ENCODE measurements around the gene PPM1H.
A peak's percentile ranks its signal among the peaks of the same experiment; 100 is the strongest.

Gene PPM1H

DNA sequence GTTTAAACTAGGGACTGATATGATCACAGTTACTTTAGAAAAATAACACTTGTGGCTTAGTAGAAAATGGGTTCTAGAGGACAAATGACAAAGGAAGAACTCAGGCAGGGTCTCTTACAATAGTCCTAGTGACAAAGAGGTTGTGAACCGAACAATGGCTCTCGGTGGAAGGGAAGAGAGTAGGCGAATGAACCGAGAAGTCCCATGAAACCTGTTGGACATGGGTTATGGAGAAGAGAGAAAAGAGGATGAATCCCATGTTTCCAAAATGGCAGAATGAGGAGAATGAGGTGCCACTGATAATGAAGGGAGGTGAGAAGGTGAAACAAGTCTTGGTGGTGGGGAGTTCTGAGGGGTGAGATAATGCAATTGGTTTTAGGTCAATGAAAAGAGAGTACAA, 94.1 kb downstream of the PPM1H start:
- Histone ChIP-seq H3K9me2 (replicated peaks; ENCODE audit: low read depth, low read length) (no peaks in the 10 kb centered on the region), H3K36me3 (ENCODE audit: insufficient read depth, low read length) (no peaks in the 10 kb centered on the region), H3K4me1 (ENCODE audit: insufficient read depth, low read length, poor library complexity, severe bottlenecking) (peaks cover 25% of the 10 kb centered on the region), H2AFZ (ENCODE audit: low read length) (no peak overlapping the region), H3K79me2 (ENCODE audit: insufficient read depth, low read length) (peaks cover 25% of the 10 kb centered on the region; the same call in 1 of the 2 replicates), H4K20me1 (ENCODE audit: insufficient read depth, low read length, poor library complexity, severe bottlenecking) (no peaks in the 10 kb centered on the region), H3K9ac (ENCODE audit: low read depth, low read length, poor library complexity, severe bottlenecking) (no peak overlapping the region), H3K4me2 (ENCODE audit: low read depth, low read length, poor library complexity, severe bottlenecking) (peak overlapping the region; percentile 3), H3K9me3 (ENCODE audit: insufficient read depth, low read depth, low read length) (no peaks in the 10 kb centered on the region), H3K27me3 (ENCODE audit: insufficient read depth, low read length, poor library complexity, severe bottlenecking) (no peaks in the 10 kb centered on the region), H3K4me3 (ENCODE audit: low read length, poor library complexity, severe bottlenecking) (no peak overlapping the region), H3F3A (ENCODE audit: low read depth) (no peaks in the 10 kb centered on the region)
- TF ChIP-seq, protein P1, sequence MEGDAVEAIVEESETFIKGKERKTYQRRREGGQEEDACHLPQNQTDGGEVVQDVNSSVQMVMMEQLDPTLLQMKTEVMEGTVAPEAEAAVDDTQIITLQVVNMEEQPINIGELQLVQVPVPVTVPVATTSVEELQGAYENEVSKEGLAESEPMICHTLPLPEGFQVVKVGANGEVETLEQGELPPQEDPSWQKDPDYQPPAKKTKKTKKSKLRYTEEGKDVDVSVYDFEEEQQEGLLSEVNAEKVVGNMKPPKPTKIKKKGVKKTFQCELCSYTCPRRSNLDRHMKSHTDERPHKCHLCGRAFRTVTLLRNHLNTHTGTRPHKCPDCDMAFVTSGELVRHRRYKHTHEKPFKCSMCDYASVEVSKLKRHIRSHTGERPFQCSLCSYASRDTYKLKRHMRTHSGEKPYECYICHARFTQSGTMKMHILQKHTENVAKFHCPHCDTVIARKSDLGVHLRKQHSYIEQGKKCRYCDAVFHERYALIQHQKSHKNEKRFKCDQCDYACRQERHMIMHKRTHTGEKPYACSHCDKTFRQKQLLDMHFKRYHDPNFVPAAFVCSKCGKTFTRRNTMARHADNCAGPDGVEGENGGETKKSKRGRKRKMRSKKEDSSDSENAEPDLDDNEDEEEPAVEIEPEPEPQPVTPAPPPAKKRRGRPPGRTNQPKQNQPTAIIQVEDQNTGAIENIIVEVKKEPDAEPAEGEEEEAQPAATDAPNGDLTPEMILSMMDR (conservative IDR thresholded peaks at IDR 0.05; ENCODE audit: low read length): no peak
- TF ChIP-seq EZH2phosphoT487 (IDR thresholded peaks at IDR 0.05; ENCODE audit: borderline replicate concordance): no peak

DNA sequence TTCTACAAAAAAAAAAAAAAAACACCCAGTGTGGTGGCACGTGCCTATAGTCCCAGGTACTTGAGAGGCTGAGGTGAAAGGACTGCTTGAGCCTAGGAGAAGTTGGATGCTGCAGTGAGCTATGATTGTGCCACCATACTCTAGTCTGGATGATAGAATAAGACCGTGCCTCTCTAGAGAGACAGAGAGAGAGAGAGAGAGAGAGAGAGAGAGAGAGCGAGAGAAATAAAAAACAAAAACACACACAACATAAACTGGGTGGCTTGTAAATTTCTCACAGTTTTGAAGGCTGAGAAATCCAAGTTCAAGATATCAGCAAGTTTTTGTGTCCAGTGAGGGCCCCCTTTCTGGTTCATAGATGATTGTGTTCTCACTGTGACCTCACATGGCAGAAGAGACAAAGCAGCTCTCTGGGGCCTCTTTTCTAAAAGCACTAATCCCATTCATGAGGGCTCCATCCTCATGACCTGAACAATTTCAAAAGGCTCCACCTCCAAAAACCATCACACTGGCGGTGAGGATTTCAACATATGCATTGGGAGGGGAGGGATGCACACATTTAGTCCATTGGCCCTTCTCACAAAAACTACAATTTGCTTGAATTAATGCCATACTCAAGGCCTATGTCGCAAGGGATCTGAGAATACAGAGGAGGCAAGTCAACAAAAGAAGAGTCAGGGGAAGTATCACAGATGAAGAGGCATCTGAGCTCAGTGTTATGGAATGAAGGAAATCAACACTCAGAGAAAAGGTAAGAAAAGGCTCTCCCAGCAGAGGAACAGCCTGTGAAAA, 94.9 kb downstream of the PPM1H start:
- H3K9me3 ChIP-seq (ENCODE audit: insufficient read depth, low read depth, low read length): no peaks in the 10 kb centered on the region
- H3K79me2 ChIP-seq (ENCODE audit: insufficient read depth, low read length): peaks cover 28% of the 10 kb centered on the region
- H3K9ac ChIP-seq (ENCODE audit: low read depth, low read length, poor library complexity, severe bottlenecking): no peak overlapping the region
- no peaks in the 10 kb centered on the region for H3K9me2 ChIP-seq (replicated peaks; ENCODE audit: low read depth, low read length)
- no peaks in the 10 kb centered on the region for H3K36me3 ChIP-seq (ENCODE audit: insufficient read depth, low read length)
- TF ChIP-seq EZH2phosphoT487 (IDR thresholded peaks at IDR 0.05; ENCODE audit: borderline replicate concordance): no peak
- TF ChIP-seq, protein P1 (conservative IDR thresholded peaks at IDR 0.05; ENCODE audit: low read length): no peak
- H3K4me2 ChIP-seq (ENCODE audit: low read depth, low read length, poor library complexity, severe bottlenecking): peak overlapping the region; percentile 3
- no peak overlapping the region for H2AFZ ChIP-seq (ENCODE audit: low read length)
- H3K4me1 ChIP-seq (ENCODE audit: insufficient read depth, low read length, poor library complexity, severe bottlenecking): peaks cover 27% of the 10 kb centered on the region
- no peak overlapping the region for H3K4me3 ChIP-seq (ENCODE audit: low read length, poor library complexity, severe bottlenecking)
- H4K20me1 ChIP-seq (ENCODE audit: insufficient read depth, low read length, poor library complexity, severe bottlenecking): peaks cover 3% of the 10 kb centered on the region
- H3F3A ChIP-seq (ENCODE audit: low read depth): no peaks in the 10 kb centered on the region
- no peaks in the 10 kb centered on the region for H3K27me3 ChIP-seq (ENCODE audit: insufficient read depth, low read length, poor library complexity, severe bottlenecking)

DNA sequence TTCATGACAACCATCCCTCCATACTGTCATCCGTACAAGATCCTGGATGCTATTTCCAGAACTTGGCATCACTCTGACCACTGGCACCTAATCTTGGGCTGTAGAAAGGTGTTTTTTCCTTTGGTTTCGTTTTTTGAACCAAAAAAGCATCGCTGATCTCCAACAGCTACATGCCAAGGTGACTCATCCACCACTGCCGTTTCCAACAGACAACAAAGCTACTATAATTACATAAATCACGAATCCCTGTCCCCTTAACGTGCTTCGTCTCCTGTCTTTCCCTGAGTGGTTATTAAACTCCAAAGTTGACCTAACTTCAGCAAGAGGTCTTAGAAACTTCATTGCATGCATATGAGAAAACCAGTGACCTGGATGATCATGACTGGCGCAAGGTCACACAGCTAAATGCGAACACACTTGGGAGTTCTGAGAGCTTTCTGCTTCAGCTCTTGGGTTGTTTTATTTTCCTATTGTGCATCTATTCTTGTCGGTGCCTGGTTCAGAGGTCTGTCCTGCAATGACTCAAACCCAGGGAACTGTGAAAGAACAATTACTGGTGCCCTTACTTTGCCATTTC, 99.9 kb downstream of the PPM1H start:
- no peak overlapping the region for H3K4me3 ChIP-seq (ENCODE audit: low read length, poor library complexity, severe bottlenecking)
- H3K4me2 ChIP-seq (ENCODE audit: low read depth, low read length, poor library complexity, severe bottlenecking): no peak overlapping the region

More for the DNA sequence above, 99.9 kb downstream of the PPM1H start:
- Histone ChIP-seq H4K20me1 (ENCODE audit: insufficient read depth, low read length, poor library complexity, severe bottlenecking) (peaks cover 3% of the 10 kb centered on the region), H3K9me2 (replicated peaks; ENCODE audit: low read depth, low read length) (no peaks in the 10 kb centered on the region), H3K9me3 (ENCODE audit: insufficient read depth, low read depth, low read length) (no peaks in the 10 kb centered on the region), H3K27me3 (ENCODE audit: insufficient read depth, low read length, poor library complexity, severe bottlenecking) (no peaks in the 10 kb centered on the region), H2AFZ (ENCODE audit: low read length) (no peak overlapping the region), H3K36me3 (ENCODE audit: insufficient read depth, low read length) (peaks cover 14% of the 10 kb centered on the region; the same call in 1 of the 2 replicates), H3K79me2 (ENCODE audit: insufficient read depth, low read length) (peaks cover 47% of the 10 kb centered on the region), H3K9ac (ENCODE audit: low read depth, low read length, poor library complexity, severe bottlenecking) (no peak overlapping the region), H3F3A (ENCODE audit: low read depth) (no peaks in the 10 kb centered on the region), H3K4me1 (ENCODE audit: insufficient read depth, low read length, poor library complexity, severe bottlenecking) (peaks cover 25% of the 10 kb centered on the region)
- no peak for TF ChIP-seq EZH2phosphoT487 (IDR thresholded peaks at IDR 0.05; ENCODE audit: borderline replicate concordance)
- TF ChIP-seq, protein P1 (conservative IDR thresholded peaks at IDR 0.05; ENCODE audit: low read length): no peak

Measured in Loucy (cell line).